Measurements from ENCODE around the gene CAPSL. TPM values are rescaled to one million over a fixed set of nuclear protein-coding genes. Genes with fewer than 3 reads are reported as not detected.
A peak's percentile ranks its signal among the peaks of the same experiment; 100 is the strongest.
"Not testable (repeated sequence)": the region's sequence is repeated elsewhere in the genome, so short reads cannot be mapped to it uniquely, and the experiment has no call there.

Gene CAPSL
- polyA plus RNA-seq, 10 donors = not detected

DNA sequence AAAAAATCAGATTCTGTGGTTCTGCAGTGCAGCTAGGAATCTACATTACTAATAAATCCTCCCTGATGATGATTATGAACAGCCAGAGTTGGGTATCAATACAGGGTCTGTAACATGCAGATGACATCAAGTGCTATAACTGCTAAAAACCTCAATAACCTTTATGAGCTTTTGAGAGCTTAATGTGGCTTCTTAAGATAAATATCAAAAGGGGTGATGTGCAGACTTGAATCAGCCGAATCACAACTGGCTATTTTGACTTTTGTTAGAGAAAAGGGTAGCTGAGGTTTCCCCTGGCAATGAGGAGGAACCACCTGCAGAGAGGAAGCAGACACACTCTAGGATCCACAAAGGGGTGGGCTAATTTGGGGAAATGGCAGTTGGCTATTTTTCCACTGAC is 30.2 kb downstream of the CAPSL start:
- DNase-seq = peak in 1 of 3 donors; percentile 24

DNA sequence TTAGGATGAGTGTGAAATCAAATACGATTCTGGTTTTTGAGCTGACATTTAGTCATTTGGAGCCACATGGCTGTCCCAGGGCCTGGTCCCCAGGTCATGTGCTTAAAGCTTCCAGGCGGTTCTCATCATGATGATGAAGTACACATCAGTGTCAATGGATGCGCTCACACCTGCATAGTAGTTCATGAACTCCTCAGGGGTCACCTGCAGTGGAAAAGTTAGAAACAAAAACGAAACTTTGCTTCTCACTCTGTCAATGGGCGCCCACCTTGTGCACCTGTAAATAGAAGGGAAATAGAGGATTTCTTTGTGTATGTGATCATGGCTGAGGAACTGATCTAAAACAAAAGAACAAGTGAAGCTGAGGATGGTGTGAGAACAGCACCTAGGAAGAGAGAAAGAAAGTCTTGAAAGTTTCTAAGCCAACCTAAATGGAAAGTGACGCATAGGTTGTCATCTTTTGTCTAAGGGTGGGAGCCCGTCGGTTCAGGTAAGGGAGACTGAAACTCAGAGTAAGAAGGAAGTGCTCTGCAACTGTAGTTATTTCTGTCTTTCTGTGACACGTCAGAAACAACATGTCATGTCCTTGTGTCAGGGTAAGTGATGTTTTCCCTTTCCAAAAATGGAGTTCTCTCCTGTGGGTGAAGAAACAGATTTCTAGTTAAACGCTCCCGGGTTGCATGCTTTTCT is 33.8 kb downstream of the CAPSL start:
- no peak for DNase-seq

DNA sequence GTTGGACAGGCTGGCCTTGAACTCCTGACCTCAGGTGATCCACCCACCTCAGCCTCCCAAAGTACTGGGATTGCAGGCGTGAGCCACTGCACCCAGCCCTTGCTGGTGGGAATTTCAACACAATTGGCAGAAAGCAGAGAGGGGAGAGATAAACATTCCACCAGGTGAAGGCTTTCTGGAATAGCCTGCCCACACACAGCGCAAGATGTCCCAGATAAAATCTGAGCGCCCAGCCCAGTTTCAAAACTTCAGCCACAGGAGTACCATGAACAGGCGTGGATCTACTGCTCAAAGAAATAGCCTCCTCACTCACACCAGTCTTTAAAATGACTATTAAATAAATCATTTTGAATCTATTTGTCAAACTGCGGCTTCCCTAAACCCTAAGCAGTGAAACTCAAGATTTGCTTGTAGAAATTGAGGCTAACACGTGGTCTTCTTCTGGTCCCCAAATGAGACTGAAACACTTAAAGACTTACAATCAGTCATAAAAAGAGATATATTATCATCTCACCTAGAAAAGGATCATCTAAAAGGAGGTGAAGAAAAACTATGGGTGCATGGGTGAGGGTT is 34.7 kb downstream of the CAPSL start:
- DNase-seq = no peak

DNA sequence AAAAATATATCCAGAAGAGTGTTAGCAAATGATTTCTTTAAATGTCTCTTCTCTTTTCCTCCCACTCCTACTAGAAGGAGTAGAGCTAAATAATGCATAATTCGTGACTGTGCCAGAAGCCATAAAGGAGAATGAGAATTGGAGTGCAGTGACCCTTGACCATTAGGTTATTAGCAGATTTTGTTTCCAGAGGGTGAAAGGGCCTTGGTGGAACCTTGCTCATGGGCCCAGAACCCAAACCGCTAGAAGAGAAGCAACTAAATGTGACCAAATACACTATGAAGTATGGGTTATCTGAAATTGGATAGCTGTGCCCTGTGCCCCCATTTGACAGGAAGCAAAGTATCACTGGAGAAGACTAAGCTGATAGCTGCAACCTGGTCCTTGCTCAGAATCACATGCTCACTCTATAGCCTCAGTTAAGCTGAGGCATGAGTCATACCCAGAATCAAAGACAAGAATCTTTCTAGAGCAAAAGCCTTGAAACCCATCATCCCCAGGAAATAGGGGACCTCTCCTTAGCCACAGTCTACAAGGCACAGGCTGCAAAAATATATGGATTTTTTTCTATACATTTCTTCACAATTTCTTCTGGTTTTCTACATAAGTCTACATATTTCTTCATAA is 36.3 kb downstream of the CAPSL start:
- no peak for DNase-seq

DNA sequence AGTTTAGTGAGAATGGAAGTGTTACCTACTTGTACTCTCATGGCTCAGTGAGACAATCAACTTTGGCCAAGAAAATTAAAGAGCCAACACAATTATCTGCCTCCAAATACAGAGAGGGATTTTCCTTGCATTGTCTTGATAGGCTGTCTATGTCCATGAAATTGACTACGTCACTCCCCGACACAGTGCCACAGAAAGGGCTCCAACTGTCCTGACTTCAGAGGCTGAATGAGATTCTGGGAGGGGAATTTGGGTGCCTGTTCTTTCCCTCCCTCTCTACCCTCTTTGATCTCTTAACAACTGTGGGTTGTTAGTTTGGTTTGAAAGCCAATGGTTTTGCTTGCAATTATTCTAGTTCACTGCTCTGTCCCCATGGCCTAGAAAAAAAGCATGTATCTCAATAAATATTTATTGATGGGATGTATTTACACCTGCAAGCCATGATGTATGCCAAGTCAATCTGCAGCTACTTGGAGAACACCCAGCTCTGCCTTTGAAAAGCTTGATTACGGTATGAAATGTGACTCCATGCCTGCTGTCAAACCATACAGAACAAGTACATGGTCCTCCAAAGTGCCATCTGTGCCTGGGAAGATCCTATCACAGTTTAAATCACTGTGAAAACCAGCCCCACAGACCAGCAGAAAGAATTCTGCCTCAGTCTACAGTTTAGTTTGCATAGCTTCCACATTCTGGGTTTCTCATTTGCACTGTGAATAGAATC is 37.3 kb downstream of the CAPSL start:
- DNase-seq = no peak

DNA sequence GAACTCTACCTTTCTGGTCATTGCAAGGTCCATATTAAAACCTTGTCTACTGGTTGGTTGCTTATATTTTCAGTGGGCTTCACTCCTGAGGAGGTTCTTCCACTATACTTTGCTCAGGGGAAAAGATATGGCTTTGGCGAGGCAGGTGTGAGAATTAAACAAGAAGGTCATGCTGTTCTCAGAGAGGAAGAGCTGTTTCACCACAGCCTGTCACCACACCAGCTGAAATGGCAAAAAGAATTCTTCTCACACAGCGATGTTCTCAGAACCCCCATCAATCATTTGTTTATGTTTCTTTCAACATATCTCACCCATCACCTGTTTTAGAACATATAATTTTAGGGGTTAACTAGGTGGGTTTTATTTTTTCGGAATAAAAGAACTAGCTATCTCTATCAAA is 38.6 kb downstream of the CAPSL start:
- no peak for DNase-seq

DNA sequence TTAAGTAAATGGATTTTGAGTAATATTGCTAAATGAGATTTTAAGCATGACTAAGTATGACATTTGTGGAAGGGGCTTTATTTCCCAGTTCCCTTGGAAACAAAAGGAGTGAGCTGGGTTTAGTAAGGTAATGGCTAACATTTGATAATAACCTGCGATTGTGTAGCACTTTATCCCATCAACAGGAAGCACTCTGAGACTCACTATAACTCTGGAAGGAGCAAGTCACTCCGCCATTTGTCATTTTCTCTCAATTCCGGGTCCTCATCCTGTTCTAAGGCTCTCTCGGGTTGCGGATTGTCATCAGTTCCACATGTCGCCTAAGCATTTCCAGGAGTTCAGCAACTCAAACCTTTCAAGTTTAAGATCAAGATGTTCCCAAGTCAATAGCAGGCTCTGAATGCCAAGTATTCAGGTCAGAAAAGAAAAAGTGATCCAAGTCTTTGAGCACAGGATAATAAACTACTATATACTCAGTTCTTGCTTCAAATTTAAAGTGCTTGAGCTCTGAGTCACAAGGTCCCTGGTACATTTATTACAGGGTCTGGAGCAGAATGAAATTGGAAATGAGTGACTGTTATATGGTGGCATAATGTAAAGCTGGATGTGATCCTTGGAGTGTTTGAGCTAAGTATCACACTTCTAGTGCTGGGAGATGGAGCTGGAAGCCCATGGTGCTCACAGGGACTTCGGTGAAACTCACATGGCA is 39.3 kb downstream of the CAPSL start:
- DNase-seq = no peak

DNA sequence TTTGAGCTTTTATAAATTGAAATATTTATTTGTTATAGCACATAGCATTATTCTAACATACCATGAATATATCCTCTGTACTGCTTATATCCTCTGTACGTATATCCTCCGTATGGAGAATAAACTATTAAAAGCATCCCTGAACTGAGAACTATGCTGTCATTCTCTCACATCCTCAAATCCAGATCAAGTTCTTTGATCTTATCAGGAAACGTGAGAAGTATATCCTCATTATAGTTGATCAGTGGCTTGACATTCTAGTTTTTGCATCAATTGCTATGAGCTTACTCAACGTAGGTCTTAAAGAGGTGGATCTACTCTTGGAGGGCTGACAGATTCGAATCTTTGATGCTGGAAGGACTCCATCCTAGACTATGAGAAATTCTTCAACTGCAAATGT is 44.3 kb downstream of the CAPSL start:
- no peak for DNase-seq

DNA sequence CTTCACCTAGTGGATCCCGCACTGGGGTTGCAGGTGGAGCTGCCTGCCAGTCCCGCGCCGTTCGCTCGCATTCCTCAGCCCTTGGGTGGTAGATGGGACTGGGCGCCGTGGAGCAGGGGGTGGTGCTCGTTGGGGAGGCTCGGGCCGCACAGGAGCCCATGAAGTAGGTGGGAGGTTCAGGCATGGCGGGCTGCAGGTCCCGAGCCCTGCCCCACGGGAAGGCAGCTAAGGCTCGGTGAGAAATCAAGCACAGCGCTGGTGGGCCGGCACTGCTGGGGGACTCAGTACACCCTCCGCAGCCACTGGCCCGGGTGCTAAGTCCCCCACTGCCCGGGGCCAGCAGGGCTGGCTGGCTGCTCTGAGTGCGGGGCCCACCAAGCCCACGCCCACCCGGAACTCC is 45.6 kb downstream of the CAPSL start:
- DNase-seq = not testable (repeated sequence)

DNA sequence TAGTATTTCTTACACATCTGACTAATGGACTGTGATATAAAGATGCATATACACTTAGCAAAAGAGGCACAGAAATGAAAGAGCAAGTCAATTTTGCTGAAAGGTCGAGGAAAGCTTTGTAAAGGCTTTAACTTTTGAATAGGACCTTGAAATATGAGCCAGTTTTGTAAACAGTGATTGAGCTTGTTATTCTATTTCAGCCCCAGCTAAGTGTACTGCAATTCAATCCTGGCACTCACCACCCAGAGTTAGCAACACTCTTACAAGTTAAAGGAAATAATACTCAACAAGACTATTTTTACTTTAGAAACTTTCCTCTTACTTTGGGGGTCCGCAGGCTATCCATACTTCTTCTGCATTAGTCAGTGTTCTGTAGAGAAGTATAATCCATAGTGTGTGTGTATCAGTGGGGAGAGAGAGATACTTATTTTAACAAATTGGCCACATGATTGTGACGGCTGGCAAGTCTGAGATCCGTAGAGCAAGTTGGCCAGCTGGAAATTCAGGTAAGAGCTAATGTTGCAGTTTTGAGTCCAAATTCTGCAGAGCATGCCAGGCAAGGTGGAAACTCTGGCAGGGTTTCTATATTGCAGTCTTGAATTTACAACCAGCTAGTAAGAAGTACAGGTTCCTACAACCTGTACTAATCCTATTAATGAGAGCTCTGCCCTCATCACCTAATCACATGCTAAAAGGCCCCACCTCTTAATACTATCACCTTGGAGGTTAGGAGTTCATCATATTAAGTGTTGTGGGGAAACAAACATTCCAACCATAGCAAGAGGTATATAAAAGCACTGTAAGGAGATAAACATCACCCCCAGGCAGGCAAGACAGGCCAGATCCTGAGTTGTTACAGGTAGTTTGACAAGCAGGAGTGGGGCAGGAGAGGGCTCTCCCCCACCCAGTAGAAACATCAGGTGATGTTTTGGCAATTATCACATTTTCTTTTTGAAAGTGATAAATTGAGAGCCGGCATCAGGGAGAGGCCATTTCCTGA is 48.1 kb downstream of the CAPSL start:
- no peak for DNase-seq

DNA sequence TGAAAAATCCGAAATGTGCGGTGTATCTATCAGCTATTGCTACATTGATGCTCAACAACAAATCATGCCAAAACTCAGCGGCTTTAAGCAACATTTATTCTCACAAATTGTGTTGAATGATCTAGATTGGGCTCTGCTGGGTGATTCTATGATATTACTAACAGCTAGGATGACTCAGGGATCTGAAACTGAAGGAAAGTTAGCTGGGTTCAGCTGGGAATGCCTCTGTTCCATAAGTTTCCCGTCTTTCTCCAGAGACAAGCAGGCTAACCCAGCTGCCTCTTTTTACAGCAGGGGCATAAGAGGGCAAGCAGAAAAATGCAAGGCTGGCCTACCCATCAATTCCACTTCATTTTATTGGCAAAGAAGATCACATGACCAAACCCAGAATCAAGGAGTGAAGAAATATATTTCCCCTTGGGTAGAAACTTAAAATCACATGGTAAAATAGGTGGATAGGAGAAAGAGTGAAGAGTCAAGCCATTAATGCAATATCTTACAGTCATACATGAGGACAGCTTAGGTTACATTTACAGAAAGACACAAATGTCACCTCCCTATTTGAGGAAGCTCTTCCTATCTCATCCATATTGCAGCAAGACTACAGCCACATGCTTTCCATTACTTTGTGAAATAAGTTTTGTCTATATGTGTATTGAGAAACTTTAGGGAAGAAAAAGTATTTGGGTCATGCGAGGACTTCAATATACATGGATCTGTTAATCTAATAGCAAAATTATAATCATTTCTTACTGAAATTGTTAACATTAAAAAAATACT is 50.9 kb downstream of the CAPSL start:
- DNase-seq = no peak

DNA sequence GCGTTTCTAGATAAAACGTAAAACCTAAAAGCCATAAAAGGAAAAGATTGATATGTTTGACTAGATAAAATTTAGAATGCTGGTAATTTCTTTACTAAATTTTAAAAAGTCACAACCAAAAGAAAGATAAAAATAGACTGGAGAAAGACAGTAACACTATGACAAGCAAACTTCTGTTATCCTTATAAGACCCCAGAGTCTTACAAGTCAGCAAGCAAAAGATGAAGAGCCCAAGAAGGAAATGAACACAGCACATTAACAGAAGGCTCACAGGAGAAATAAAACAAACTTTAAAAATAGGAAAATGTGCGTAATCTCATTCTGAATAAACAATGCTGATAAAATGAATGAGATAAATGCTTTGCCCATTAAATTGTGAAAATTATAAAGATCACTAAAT is 52.0 kb downstream of the CAPSL start:
- DNase-seq = no peak

DNA sequence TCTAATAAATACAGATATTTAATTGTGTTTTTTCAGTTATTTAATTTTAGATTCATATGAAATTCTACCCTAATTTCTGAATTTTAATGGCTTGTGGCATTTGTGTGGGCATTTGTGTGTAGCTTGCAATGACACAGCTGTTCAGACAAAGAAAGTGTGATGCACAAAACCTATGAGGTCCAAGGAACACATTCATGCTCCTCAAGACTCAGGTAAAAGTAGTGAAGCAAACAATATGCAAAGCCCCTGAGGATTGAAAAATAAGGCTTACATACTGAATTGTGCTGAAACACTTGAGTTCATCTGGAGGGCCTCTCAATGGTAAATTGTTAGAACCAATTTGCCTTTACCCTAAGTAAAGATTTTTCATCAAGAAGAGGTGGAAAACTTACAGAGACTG is 53.6 kb downstream of the CAPSL start:
- no peak for DNase-seq

DNA sequence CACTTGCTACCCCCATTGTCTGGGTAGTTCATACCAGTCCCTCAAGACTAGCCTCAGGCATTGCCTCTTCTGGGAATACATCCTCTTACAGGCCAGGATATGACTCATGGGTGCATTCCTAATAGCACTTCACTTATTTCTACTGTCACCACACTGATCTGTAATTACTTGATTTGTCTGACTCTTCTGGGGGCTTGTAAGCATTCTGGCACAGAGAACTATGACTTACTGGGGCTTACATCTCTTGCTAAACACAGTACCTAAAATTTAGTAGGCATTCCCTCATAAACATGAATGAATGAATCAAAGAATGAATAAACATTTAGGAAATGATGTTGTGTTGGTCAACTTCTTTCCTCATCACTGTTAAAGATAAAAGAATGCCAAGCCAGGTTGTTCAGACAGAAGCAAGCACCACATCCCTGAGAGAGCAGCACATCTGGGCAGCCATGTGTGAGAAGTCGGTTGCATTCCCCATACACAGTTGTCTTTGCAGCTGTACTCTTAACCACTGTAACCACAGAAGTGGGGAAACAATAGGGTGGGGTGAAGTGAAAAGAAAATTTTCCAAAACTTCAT is 54.1 kb downstream of the CAPSL start:
- DNase-seq = peak in 1 of 3 donors; percentile 86

DNA sequence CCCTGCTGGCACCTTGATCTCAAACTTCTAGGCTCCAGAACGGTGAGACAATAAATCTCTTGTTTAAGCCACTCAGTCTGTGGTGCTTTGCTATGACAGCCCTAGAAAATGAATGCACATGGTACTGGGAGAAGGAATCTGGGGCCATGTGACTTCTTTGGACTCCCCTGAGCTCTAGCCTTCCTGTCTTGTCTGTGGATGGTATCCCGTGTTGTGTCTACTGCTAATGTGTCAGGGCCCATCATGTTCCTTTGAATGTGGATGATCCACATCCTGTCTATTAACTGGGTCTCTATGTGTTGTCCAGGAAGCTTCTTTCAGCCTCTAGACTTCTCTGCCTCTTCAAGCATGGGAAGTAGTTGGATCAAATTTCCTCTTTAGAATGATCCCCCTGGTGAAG is 56.7 kb downstream of the CAPSL start:
- DNase-seq = no peak

DNA sequence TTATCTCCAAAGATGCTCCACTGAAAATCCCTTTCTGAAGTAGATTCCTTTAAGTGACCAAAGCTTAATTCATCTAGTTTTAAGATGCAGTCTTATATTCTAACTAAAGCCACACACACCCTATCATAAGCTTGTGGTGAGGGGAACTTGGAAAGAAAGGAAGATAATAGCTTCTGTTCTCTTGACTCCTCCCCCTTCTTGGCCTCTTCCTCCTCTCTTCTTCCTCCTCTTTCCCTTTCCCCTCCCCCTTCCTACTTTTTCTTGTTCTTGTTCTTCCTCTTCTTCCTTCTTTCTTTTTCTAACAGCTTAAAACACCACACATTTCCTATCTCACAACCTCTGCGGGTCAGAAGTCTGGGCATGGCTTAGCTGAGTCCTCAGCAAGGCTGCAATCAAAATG is 58.3 kb downstream of the CAPSL start:
- DNase-seq = no peak

DNA sequence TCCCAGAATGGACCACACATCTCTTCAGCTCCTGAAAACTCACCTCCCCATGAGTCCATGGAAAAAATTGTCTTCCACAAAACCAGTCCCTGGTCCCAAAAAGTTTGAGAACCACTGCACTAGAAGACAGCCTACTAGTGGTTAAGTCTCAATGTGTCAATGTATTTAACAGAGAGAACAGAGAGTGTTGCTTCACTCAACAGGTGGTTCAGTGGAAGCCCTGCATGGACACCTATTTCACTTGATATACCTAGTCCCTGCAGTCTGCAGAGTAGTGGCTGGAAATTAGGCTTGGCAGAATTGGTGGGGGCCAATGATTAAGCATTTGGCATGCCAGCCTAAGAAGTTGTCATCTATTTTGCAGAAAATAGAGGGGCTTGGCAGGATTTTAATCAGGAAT is 58.8 kb downstream of the CAPSL start:
- no peak for DNase-seq

DNA sequence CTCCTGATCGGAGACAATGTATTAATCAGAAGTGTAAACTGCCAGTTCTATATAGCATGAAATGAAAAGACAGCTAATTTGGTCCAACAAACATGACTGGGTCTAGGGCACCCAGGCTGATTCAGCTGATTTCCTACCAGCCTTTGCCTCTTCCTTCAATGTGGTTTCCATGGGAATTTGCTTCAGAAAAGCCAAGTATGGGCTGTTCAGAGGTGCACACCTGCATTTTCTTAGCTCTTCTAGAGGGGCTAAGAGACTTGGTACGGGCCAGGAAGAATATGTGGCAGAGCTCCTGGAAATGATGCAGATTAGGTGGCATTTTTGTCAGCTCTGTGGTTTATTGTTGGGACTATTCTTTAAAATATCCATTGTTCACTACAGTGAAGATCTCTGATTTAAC is 59.3 kb downstream of the CAPSL start:
- no peak for DNase-seq

DNA sequence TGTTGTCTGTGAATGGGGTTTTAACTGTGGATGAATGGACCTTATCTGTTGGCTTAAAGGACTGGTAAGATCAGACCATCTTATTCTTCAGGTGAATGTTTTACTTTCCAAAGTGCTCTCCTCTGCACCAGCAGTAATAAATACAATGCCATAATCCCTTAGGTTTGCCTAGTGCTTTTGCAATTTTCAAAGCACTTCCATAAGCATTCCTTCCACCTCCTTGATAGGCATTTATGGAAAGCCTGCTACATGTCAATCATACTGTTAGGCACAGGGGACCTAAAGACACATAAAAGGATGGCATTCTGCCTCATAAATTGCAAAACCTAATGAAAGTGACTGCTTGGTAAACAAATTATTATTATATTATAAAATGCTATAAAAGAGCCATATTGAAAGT is 60.3 kb downstream of the CAPSL start:
- no peak for DNase-seq

DNA sequence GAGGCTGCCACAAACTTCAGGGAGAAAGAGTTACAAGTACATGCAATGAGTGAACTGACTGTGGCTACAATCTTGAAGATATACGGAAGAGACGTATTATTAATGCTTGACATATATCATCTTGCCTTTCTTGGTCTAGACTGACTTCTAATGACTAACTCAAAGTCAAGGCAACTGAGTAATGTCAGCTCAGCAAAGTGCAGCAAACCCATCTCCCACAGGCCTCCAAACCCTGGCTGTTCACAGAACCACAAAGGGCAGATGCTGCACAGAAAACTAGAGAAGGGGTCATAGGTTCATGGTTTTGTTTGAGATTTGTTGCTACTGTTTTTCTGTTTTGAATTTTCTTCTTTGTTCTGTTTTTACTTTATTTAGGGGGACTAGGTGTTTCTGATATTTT is 60.8 kb downstream of the CAPSL start:
- no peak for DNase-seq
